ENCODE measurements around the gene SP1. TPM values are rescaled to one million over a fixed set of nuclear protein-coding genes. Genes with fewer than 3 reads are reported as not detected.
A peak's percentile ranks its signal among the peaks of the same experiment; 100 is the strongest.

The SP1 gene
- total RNA-seq, 1 experiment from 2014 or later = 76.8 TPM

- DNase-seq = no peak
- no peak overlapping the region for H2BK120ac ChIP-seq (ENCODE audit: low read depth, low read length, poor library complexity, severe bottlenecking)
- no peak overlapping the region for H2AK5ac ChIP-seq (ENCODE audit: insufficient read length, low read length)
- H4K20me1 ChIP-seq (ENCODE audit: control insufficient read depth, insufficient read depth, insufficient read length) = no peaks in the 10 kb centered on the region
- H3K4me2 ChIP-seq (ENCODE audit: insufficient read depth, insufficient read length, low read length) = no peak overlapping the region
- H3K9ac ChIP-seq (ENCODE audit: extremely low read depth, insufficient read length, low read length) = no peak overlapping the region
- no peak overlapping the region for H3K23ac ChIP-seq (ENCODE audit: insufficient read length, low read depth, low read length)
- H3K79me1 ChIP-seq (ENCODE audit: insufficient read depth, low read depth, low read length, poor library complexity, severe bottlenecking) = no peaks in the 10 kb centered on the region
- no peaks in the 10 kb centered on the region for H3K36me3 Mint-ChIP-seq (ENCODE audit: insufficient read depth in 1 of 3, low read depth in 3 of 3)
- H3K14ac ChIP-seq (ENCODE audit: insufficient read depth, low read length) = no peak overlapping the region
- H3K23me2 ChIP-seq (ENCODE audit: insufficient read length, low read depth, low read length, poor library complexity, severe bottlenecking) = no peaks in the 10 kb centered on the region
- H4K8ac ChIP-seq (replicated peaks; ENCODE audit: insufficient read length, low read depth, low read length) = no peak overlapping the region
- no peaks in the 10 kb centered on the region; the same call in 1 of the 2 replicates for H3K27me3 ChIP-seq (ENCODE audit: insufficient read depth, low read length)
- no peak overlapping the region for H3K27ac ChIP-seq (ENCODE audit: insufficient read length, low read depth, low read length)
- no peaks in the 10 kb centered on the region for H3K9me3 Mint-ChIP-seq
- H3K18ac ChIP-seq (ENCODE audit: insufficient read length, low read depth, low read length) = no peak overlapping the region
- no peak overlapping the region for H3T11ph ChIP-seq (ENCODE audit: low read length)
- H4K91ac ChIP-seq (ENCODE audit: insufficient read length, low read depth, low read length) = no peak overlapping the region
- no peaks in the 10 kb centered on the region for H3K9me3 ChIP-seq (ENCODE audit: control insufficient read depth, low read depth, low read length)
- no peaks in the 10 kb centered on the region; the same call in 1 of the 2 replicates for H3K4me1 ChIP-seq (ENCODE audit: insufficient read depth, low read length)
- H2BK5ac ChIP-seq (ENCODE audit: insufficient read length, low read length) = no peak overlapping the region
- no peak overlapping the region for H2AFZ ChIP-seq (ENCODE audit: low read length)
- H3K27me3 Mint-ChIP-seq (ENCODE audit: low read depth) = peaks cover 75% of the 10 kb centered on the region
- no peak for TF ChIP-seq CTCF (conservative IDR thresholded peaks at IDR 0.05)
- no peak overlapping the region for H3K4me3 Mint-ChIP-seq
- peak overlapping the region in 1 of 3 experiments; percentile 14; a peak in 2 of 7 replicates for H3K27ac Mint-ChIP-seq
- no peaks in the 10 kb centered on the region for H3K79me2 ChIP-seq (ENCODE audit: insufficient read depth, low read length)
- WGBS (ENCODE audit: extremely low coverage, insufficient read length, low lambda C conversion rate) = no CpG with 5 or more reads among the region's 11 CpGs
- H2BK12ac ChIP-seq (ENCODE audit: insufficient read length, low read depth, low read length) = no peak overlapping the region
- peaks cover 18 to 27% of the 10 kb centered on the region in 2 experiments for H3K4me1 Mint-ChIP-seq
- H4K5ac ChIP-seq (ENCODE audit: insufficient read length, low read depth, low read length) = no peak overlapping the region
- H3K4ac ChIP-seq (ENCODE audit: low read depth, low read length) = no peak overlapping the region
- H3K56ac ChIP-seq (ENCODE audit: insufficient read length, low read depth, low read length) = no peak overlapping the region
- H2BK20ac ChIP-seq (ENCODE audit: low read depth, low read length, poor library complexity, severe bottlenecking) = no peak overlapping the region
- H2BK15ac ChIP-seq (ENCODE audit: low read depth, low read length) = no peak overlapping the region
Measured at GRCh38 chr12:53338017-53338416, 42.0 kb upstream of the SP1 start.

All from H9 (cell line).